ENCODE data around the gene WNT3. TPM values are rescaled to one million over a fixed set of nuclear protein-coding genes. Genes with fewer than 3 reads are reported as not detected.

WNT3 gene
- total and polyA plus RNA-seq, 2 of the 8 experiments (the other 6 are each of a cell fraction or from before 2014, with no cell fraction given), result 0.56 to 2.0 TPM

DNA sequence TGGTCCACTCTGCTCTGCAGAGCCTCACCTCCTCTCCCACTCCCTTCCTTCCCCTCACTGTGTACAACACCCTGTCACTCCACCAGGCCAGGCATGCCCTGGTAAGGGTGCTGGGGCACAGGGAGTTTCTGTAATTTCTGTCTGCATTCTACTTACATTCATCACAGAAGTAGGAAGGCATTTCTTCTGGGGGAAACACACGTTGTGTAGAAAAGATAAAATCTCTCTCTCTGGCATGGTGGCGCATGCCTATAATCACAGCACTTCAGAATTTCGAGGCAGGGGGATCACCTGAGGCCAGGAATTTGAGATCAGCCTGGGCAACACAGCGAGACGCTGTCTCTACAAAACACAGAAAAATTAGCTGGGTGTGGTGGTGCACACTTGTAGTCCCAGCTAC, 27.0 kb downstream of the WNT3 start:
- Histone ChIP-seq H3K23ac (ENCODE audit: insufficient read length) (no peak overlapping the region), H3K79me2 (ENCODE audit: control insufficient read depth in 1 of 2, insufficient read depth in 2 of 2, low read length in 2 of 2) (no peaks in the 10 kb centered on the region), H3K14ac (ENCODE audit: insufficient read length) (no peak overlapping the region), H3K27ac (ENCODE audit: low read depth, low read length) (no peak overlapping the region), H2BK12ac (ENCODE audit: low read depth, low read length) (no peak overlapping the region), H2AK5ac (ENCODE audit: low read depth, low read length) (peak overlapping the region; percentile 13; the same call in 1 of the 2 replicates), H2BK20ac (ENCODE audit: low read length) (no peak overlapping the region), H3K27me3 (replicated peaks in 1 of 4; ENCODE audit: control insufficient read depth in 3 of 4, extremely low read depth in 1 of 4, insufficient read depth in 3 of 4, low read length in 3 of 4) (peaks cover 0 to 22% (median 15%) of the 10 kb centered on the region in 4 experiments; a peak in 5 of 7 replicates), H4K91ac (replicated peaks; ENCODE audit: insufficient read length, low read length) (no peak overlapping the region), H3K23me2 (ENCODE audit: low read depth, low read length) (no peaks in the 10 kb centered on the region), H3K56ac (replicated peaks; ENCODE audit: insufficient read length, low read depth, low read length) (no peak overlapping the region), H3K36me3 (ENCODE audit: control insufficient read depth in 2 of 4, insufficient read depth in 4 of 4, low read length in 3 of 4) (no peaks in the 10 kb centered on the region), H2BK15ac (ENCODE audit: low read length) (no peak overlapping the region), H3K4ac (replicated peaks; ENCODE audit: insufficient read length, low read depth, low read length) (no peak overlapping the region), H4K5ac (ENCODE audit: insufficient read length, low read depth, low read length) (no peak overlapping the region), H3K4me3 (ENCODE audit: extremely low read depth in 1 of 4, insufficient read depth in 2 of 4, low read depth in 3 of 4, low read length in 4 of 4) (no peak overlapping the region), H3K9ac (replicated peaks in 1 of 4; ENCODE audit: extremely low read depth in 1 of 4, low read depth in 3 of 4, low read length in 3 of 4) (no peak overlapping the region), H2BK5ac (ENCODE audit: low read depth, low read length) (no peak overlapping the region), H4K8ac (ENCODE audit: extremely low read depth, insufficient read depth, low read length) (no peak overlapping the region), H3K18ac (ENCODE audit: extremely low read depth, low read length) (no peak overlapping the region), H4K20me1 (replicated peaks in 1 of 2; ENCODE audit: control insufficient read depth in 1 of 2, insufficient read depth in 2 of 2, low read length in 2 of 2) (peaks cover 0 to 3% of the 10 kb centered on the region in 2 experiments), H3K79me1 (ENCODE audit: low read depth, low read length) (no peaks in the 10 kb centered on the region), H3K4me2 (ENCODE audit: insufficient read depth in 1 of 2, low read depth in 2 of 2, low read length in 2 of 2) (no peak overlapping the region), H2BK120ac (replicated peaks; ENCODE audit: low read depth, low read length) (no peak overlapping the region), H2AFZ (ENCODE audit: low read length) (no peak overlapping the region), H3K4me1 (replicated peaks in 1 of 4; ENCODE audit: control insufficient read depth in 3 of 4, insufficient read depth in 4 of 4, low read length in 3 of 4) (no peaks in the 10 kb centered on the region), H3K9me3 (ENCODE audit: insufficient read depth in 2 of 2, low read depth in 1 of 2, low read length in 1 of 2) (peaks cover 5% of the 10 kb centered on the region in 2 experiments; a peak in 1 of 4 replicates)
- ChIA-PET CTCF (ENCODE audit: partially characterized antibody) (no interaction called here), POLR2A (ENCODE audit: partially characterized antibody) (no interaction called here)
- TF ChIP-seq CBX5 (IDR thresholded peaks at IDR 0.05; ENCODE audit: low read depth, low read length) (no peak), POLR2A (IDR thresholded peaks at IDR 0.05; ENCODE audit: control extremely low read depth in 1 of 2, low read depth in 2 of 2, low read length in 2 of 2) (no peak), POU5F1 (IDR thresholded peaks at IDR 0.05; ENCODE audit: low read depth, low read length) (no peak), CBX8 (IDR thresholded peaks at IDR 0.05; ENCODE audit: borderline replicate concordance, low read depth, low read length) (no peak), CHD1 (IDR thresholded peaks at IDR 0.05; ENCODE audit: low read depth, low read length) (no peak), BCL11A (IDR thresholded peaks at IDR 0.05; ENCODE audit: low read depth in 2 of 2, low read length in 2 of 2) (no peak), NRF1 (IDR thresholded peaks at IDR 0.05; ENCODE audit: low read depth, low read length) (no peak), CHD2 (IDR thresholded peaks at IDR 0.05; ENCODE audit: low read length) (no peak), SRF (IDR thresholded peaks at IDR 0.05; ENCODE audit: low read depth, low read length) (no peak), BRCA1 (IDR thresholded peaks at IDR 0.05; ENCODE audit: low read depth, low read length) (no peak), CREB1 (IDR thresholded peaks at IDR 0.05) (no peak)
- TF ChIP-seq, protein P1, sequence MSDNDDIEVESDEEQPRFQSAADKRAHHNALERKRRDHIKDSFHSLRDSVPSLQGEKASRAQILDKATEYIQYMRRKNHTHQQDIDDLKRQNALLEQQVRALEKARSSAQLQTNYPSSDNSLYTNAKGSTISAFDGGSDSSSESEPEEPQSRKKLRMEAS (IDR thresholded peaks at IDR 0.05), result no peak
- FAIRE-seq (no peak), DNase-seq (ENCODE audit: low read depth in 1 of 2, low spot score in 2 of 2) (no peak)
- 82% methylated on average over 5 of the region's 5 CpGs; no CpG with 5 or more reads in 1 of the 2 experiments for WGBS, 2 experiments (ENCODE audit: extremely low coverage in 1 of 2, insufficient coverage in 1 of 2, insufficient read length in 1 of 2, insufficient replicate concordance in 2 of 2, low coverage in 1 of 2, low lambda C conversion rate in 2 of 2, missing lambda C conversion rate in 1 of 2)

Data from H1 (cell line).